GM19452 (cell line): ENCODE measurements around the gene IFIT1.
"Not testable (repeated sequence)": the region's sequence is repeated elsewhere in the genome, so short reads cannot be mapped to it uniquely, and the experiment has no call there.

Source experiments
- ATAC-seq: cut with Tn5 transposase; IDR thresholded peaks from one replicate; pipeline ENCODE4 v1.9.1; 2021; ENCODE audit not compliant: unreplicated experiment

Gene IFIT1

GRCh38 chr10:89395141-89395540 lies 2.7 kb downstream of the IFIT1 start:
- no peak for ATAC-seq

- no peak for ATAC-seq
Observed at GRCh38 chr10:89398003-89398749, 5.8 kb downstream of the IFIT1 start.

GRCh38 chr10:89399956-89400355 lies 7.5 kb downstream of the IFIT1 start:
- ATAC-seq: no peak

GRCh38 chr10:89403043-89403442 lies 10.6 kb downstream of the IFIT1 start:
- ATAC-seq: no peak

- no peak for ATAC-seq
Observed at GRCh38 chr10:89404104-89405047, 12.0 kb downstream of the IFIT1 start.

GRCh38 chr10:89406178-89406577 lies 13.8 kb downstream of the IFIT1 start:
- ATAC-seq: not testable (repeated sequence)

GRCh38 chr10:89407792-89408191 lies 15.4 kb downstream of the IFIT1 start:
- not testable (repeated sequence) for ATAC-seq

GRCh38 chr10:89409282-89409681 lies 16.9 kb downstream of the IFIT1 start:
- not testable (repeated sequence) for ATAC-seq

- ATAC-seq: not testable (repeated sequence)
Observed at GRCh38 chr10:89410551-89410950, 18.1 kb downstream of the IFIT1 start.

- not testable (repeated sequence) for ATAC-seq
Observed at GRCh38 chr10:89411135-89411534, 18.7 kb downstream of the IFIT1 start.

- not testable (repeated sequence) for ATAC-seq
Observed at GRCh38 chr10:89412276-89412675, 19.9 kb downstream of the IFIT1 start.

- no peak for ATAC-seq
Observed at GRCh38 chr10:89413398-89413912, 21.0 kb downstream of the IFIT1 start.

GRCh38 chr10:89414146-89414878 lies 21.9 kb downstream of the IFIT1 start, which contains the start of gene IFIT5:
TSS of gene IFIT5 (plus strand) at chr10:89414568. CDS start at chr10:89414799, 231 bp downstream.
- peak; percentile 77 for ATAC-seq

- ATAC-seq: peak; percentile 36
Observed at GRCh38 chr10:89414879-89415821, 22.7 kb downstream of the IFIT1 start.

- no peak for ATAC-seq
Observed at GRCh38 chr10:89416465-89416864, 24.0 kb downstream of the IFIT1 start.

GRCh38 chr10:89419548-89419947 lies 27.1 kb downstream of the IFIT1 start:
- ATAC-seq: no peak

- no peak for ATAC-seq
Observed at GRCh38 chr10:89421018-89421476, 28.6 kb downstream of the IFIT1 start.

GRCh38 chr10:89425000-89425399 lies 32.6 kb downstream of the IFIT1 start:
- no peak for ATAC-seq

- ATAC-seq: no peak
Observed at GRCh38 chr10:89426230-89426868, 33.9 kb downstream of the IFIT1 start.
